WTC11 (cell line): ENCODE results near the gene KCNK17. TPM values are rescaled to one million over a fixed set of nuclear protein-coding genes. Genes with fewer than 3 reads are reported as not detected.

Source experiments
- ATAC-seq: fragments of 200-7000 bp; cut with Tn5 transposase; 2 replicates; pipeline ENCODE4 v1.10.0; 2021; ENCODE audit warnings: mild to moderate bottlenecking, moderate library complexity
- CTCF ChIA-PET: fragments of 300-600 bp; sonication (Branson Sonifier 250); formaldehyde crosslinking; loops from one replicate; lab custom pipeline; 2021; ENCODE audit warnings: antibody characterized with exemption; lab: Charles Lee
- POLR2A ChIA-PET: fragments of 350-600 bp; sonication (Branson Sonifier 250); formaldehyde crosslinking; loops from one replicate; lab custom pipeline; 2021; ENCODE audit warnings: antibody characterized with exemption; lab: Charles Lee
- DNase-seq: peaks from one replicate; pipeline ENCODE4 v3.0.0; 2021; ENCODE audit warnings: low spot score
- H3K27ac Mint-ChIP-seq: 2 replicates; pipeline ENCODE4 v1.8.0; 2021; ENCODE audit warnings: mixed read lengths
- H3K27me3 Mint-ChIP-seq: 2 replicates; pipeline ENCODE4 v1.8.0; 2021; ENCODE audit warnings: low read depth, mild to moderate bottlenecking, moderate library complexity, mixed read lengths
- H3K36me3 Mint-ChIP-seq: 2 replicates; pipeline ENCODE4 v1.8.0; 2021; ENCODE audit warnings: mixed read lengths
- H3K4me1 Mint-ChIP-seq: 2 replicates; pipeline ENCODE4 v1.8.0; 2022; ENCODE audit warnings: mixed read lengths
- H3K4me3 Mint-ChIP-seq: 2 replicates; pipeline ENCODE4 v1.8.0; 2021; ENCODE audit warnings: mild to moderate bottlenecking, moderate library complexity, mixed read lengths
- H3K9me3 Mint-ChIP-seq: 2 replicates; pipeline ENCODE4 v1.8.0; 2021; ENCODE audit warnings: mixed read lengths
- E2F5 ChIP-seq: sonication (generic); formaldehyde crosslinking; IDR thresholded peaks from 2 replicates; pipeline ENCODE4 v1.8.1; 2022; ENCODE audit warnings: mild to moderate bottlenecking, moderate library complexity, missing genetic modification reagents
- EMX1 ChIP-seq: fragments of 250-450 bp; sonication (Bioruptor Pico); IDR thresholded peaks from 2 replicates; pipeline ENCODE4 v1.8.0; 2021; ENCODE audit warnings: mild to moderate bottlenecking
- HMGA2 ChIP-seq: fragments of 250-450 bp; sonication (Bioruptor Pico); IDR thresholded peaks from 2 replicates; pipeline ENCODE4 v1.4.0; 2021; ENCODE audit warnings: mild to moderate bottlenecking, moderate library complexity
- MLX ChIP-seq: sonication (generic); formaldehyde crosslinking; IDR thresholded peaks from 2 replicates; pipeline ENCODE4 v1.8.1; 2023; ENCODE audit warnings: mild to moderate bottlenecking, missing genetic modification reagents, moderate library complexity
- MXD4 ChIP-seq: fragments of 250-450 bp; sonication (Bioruptor Pico); IDR thresholded peaks from 2 replicates; pipeline ENCODE4 v1.8.0; 2021; ENCODE audit warnings: mild to moderate bottlenecking, moderate library complexity, borderline replicate concordance
- MYBL2 ChIP-seq: sonication (generic); formaldehyde crosslinking; IDR thresholded peaks from 2 replicates; pipeline ENCODE4 v1.8.1; 2023; ENCODE audit warnings: mild to moderate bottlenecking, moderate library complexity, missing genetic modification reagents
- NR3C1 ChIP-seq: sonication (generic); formaldehyde crosslinking; conservative IDR thresholded peaks from 2 replicates; pipeline ENCODE4 v1.8.1; 2023; ENCODE audit warnings: low read depth, mild to moderate bottlenecking, missing genetic modification reagents
- PREB ChIP-seq: sonication (generic); formaldehyde crosslinking; IDR thresholded peaks from 2 replicates; pipeline ENCODE4 v1.8.1; 2022; ENCODE audit warnings: mild to moderate bottlenecking, missing genetic modification reagents, moderate library complexity, borderline replicate concordance
- STAT6 ChIP-seq: sonication (generic); formaldehyde crosslinking; conservative IDR thresholded peaks from 2 replicates; pipeline ENCODE4 v1.8.1; 2023; ENCODE audit warnings: mild to moderate bottlenecking, low read depth, missing genetic modification reagents, moderate library complexity
- TEAD1 ChIP-seq: sonication (generic); formaldehyde crosslinking; IDR thresholded peaks from 2 replicates; pipeline ENCODE4 v1.8.0; 2022; ENCODE audit warnings: mild to moderate bottlenecking, missing genetic modification reagents
- ZBTB21 ChIP-seq: sonication (generic); formaldehyde crosslinking; IDR thresholded peaks from 2 replicates; pipeline ENCODE4 v1.8.1; 2023; ENCODE audit warnings: mild to moderate bottlenecking, missing genetic modification reagents, borderline replicate concordance
- ZNF219 ChIP-seq: sonication (generic); formaldehyde crosslinking; IDR thresholded peaks from 2 replicates; pipeline ENCODE4 v1.8.0; 2023; ENCODE audit warnings: missing genetic modification reagents, mild to moderate bottlenecking, borderline replicate concordance
- ZNF281 ChIP-seq: sonication (generic); formaldehyde crosslinking; IDR thresholded peaks from 2 replicates; pipeline ENCODE4 v1.8.0; 2023; ENCODE audit warnings: mild to moderate bottlenecking, missing genetic modification reagents
- ZNF317 ChIP-seq: sonication (generic); formaldehyde crosslinking; IDR thresholded peaks from 2 replicates; pipeline ENCODE4 v1.8.1; 2023; ENCODE audit warnings: low read depth, mild to moderate bottlenecking, moderate library complexity, missing genetic modification reagents, borderline replicate concordance
- ZNF423 ChIP-seq: fragments of 250-450 bp; sonication (Bioruptor Pico); IDR thresholded peaks from 2 replicates; pipeline ENCODE4 v2.1.2; 2022; ENCODE audit warnings: mild to moderate bottlenecking, moderate library complexity
- ZNF671 ChIP-seq: fragments of 250-450 bp; sonication (Bioruptor Pico); IDR thresholded peaks from 2 replicates; pipeline ENCODE4 v1.8.0; 2021; ENCODE audit warnings: mild to moderate bottlenecking
- total RNA-seq: library from RNA; stranded (reverse); gene quantifications from 3 replicates; pipeline ENCODE4 v1.2.3, GENCODE V29; 2021
- TF ChIP-seq, protein P1 (sequence below): sonication (generic); formaldehyde crosslinking; IDR thresholded peaks from 2 replicates; pipeline ENCODE4 v1.8.1; 2023; ENCODE audit warnings: mild to moderate bottlenecking, missing genetic modification reagents, borderline replicate concordance
- TF ChIP-seq, protein P2 (sequence below): sonication (generic); formaldehyde crosslinking; IDR thresholded peaks from 2 replicates; pipeline ENCODE4 v1.8.0; 2022; ENCODE audit warnings: mild to moderate bottlenecking, missing genetic modification reagents
- TF ChIP-seq, protein P3 (sequence below): fragments of 250-450 bp; sonication (Bioruptor Pico); IDR thresholded peaks from 2 replicates; pipeline ENCODE4 v2.1.2; 2022; ENCODE audit warnings: mild to moderate bottlenecking, moderate library complexity

KCNK17 gene
- total RNA-seq, 1 experiment from 2014 or later = 2.1 TPM

GRCh38 chr6:39274903-39275302 is 39.3 kb downstream of the KCNK17 start:
- ATAC-seq = no peak
- Mint-ChIP-seq H3K27me3 (no peaks in the 10 kb centered on the region; the same call in 1 of the 2 replicates), H3K9me3 (0 out of 2 replicates have a peak, but pooled peaks cover 8% of the 10 kb centered on the region), H3K4me1 (peaks cover 35% of the 10 kb centered on the region), H3K36me3 (no peaks in the 10 kb centered on the region), H3K27ac (no peak overlapping the region), H3K4me3 (no peak overlapping the region)
- ChIA-PET CTCF (interaction anchor here (0.8 kb wide), 1 partner anchor 28 kb away, joined by 4 read pairs; no protein-coding TSS in a partner anchor), POLR2A (no interaction called here)
- no peak for DNase-seq
- TF ChIP-seq NR3C1 (CRISPR knock-in tag) (no peak), MYBL2 (CRISPR knock-in tag) (no peak), MLX (CRISPR knock-in tag) (no peak), ZNF423 (CRISPR knock-in tag) (no peak), EMX1 (CRISPR knock-in tag) (no peak), TEAD1 (CRISPR knock-in tag) (no peak), ZNF671 (CRISPR knock-in tag) (no peak)
- TF ChIP-seq, protein P1, sequence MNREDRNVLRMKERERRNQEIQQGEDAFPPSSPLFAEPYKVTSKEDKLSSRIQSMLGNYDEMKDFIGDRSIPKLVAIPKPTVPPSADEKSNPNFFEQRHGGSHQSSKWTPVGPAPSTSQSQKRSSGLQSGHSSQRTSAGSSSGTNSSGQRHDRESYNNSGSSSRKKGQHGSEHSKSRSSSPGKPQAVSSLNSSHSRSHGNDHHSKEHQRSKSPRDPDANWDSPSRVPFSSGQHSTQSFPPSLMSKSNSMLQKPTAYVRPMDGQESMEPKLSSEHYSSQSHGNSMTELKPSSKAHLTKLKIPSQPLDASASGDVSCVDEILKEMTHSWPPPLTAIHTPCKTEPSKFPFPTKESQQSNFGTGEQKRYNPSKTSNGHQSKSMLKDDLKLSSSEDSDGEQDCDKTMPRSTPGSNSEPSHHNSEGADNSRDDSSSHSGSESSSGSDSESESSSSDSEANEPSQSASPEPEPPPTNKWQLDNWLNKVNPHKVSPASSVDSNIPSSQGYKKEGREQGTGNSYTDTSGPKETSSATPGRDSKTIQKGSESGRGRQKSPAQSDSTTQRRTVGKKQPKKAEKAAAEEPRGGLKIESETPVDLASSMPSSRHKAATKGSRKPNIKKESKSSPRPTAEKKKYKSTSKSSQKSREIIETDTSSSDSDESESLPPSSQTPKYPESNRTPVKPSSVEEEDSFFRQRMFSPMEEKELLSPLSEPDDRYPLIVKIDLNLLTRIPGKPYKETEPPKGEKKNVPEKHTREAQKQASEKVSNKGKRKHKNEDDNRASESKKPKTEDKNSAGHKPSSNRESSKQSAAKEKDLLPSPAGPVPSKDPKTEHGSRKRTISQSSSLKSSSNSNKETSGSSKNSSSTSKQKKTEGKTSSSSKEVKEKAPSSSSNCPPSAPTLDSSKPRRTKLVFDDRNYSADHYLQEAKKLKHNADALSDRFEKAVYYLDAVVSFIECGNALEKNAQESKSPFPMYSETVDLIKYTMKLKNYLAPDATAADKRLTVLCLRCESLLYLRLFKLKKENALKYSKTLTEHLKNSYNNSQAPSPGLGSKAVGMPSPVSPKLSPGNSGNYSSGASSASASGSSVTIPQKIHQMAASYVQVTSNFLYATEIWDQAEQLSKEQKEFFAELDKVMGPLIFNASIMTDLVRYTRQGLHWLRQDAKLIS = no peak
- TF ChIP-seq, protein P2, sequence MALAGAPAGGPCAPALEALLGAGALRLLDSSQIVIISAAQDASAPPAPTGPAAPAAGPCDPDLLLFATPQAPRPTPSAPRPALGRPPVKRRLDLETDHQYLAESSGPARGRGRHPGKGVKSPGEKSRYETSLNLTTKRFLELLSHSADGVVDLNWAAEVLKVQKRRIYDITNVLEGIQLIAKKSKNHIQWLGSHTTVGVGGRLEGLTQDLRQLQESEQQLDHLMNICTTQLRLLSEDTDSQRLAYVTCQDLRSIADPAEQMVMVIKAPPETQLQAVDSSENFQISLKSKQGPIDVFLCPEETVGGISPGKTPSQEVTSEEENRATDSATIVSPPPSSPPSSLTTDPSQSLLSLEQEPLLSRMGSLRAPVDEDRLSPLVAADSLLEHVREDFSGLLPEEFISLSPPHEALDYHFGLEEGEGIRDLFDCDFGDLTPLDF (CRISPR knock-in tag) = no peak

- CTCF ChIA-PET = interaction anchor here (0.8 to 1.7 kb wide), 3 partner anchors 18 to 29 kb away, joined by 3 to 17 read pairs (median 4); no protein-coding TSS in a partner anchor
- H3K9me3 Mint-ChIP-seq = 0 out of 2 replicates have a peak, but pooled peaks cover 8% of the 10 kb centered on the region
- TF ChIP-seq ZNF281 (CRISPR knock-in tag) = no peak
- no peak for TF ChIP-seq PREB (CRISPR knock-in tag)
- no peak for TF ChIP-seq ZNF219 (CRISPR knock-in tag)
- TF ChIP-seq ZBTB21 (CRISPR knock-in tag) = no peak
- TF ChIP-seq ZNF317 (CRISPR knock-in tag) = no peak
- no peak for TF ChIP-seq MXD4 (CRISPR knock-in tag)
- TF ChIP-seq E2F5 (CRISPR knock-in tag) = no peak
- TF ChIP-seq, protein P3, sequence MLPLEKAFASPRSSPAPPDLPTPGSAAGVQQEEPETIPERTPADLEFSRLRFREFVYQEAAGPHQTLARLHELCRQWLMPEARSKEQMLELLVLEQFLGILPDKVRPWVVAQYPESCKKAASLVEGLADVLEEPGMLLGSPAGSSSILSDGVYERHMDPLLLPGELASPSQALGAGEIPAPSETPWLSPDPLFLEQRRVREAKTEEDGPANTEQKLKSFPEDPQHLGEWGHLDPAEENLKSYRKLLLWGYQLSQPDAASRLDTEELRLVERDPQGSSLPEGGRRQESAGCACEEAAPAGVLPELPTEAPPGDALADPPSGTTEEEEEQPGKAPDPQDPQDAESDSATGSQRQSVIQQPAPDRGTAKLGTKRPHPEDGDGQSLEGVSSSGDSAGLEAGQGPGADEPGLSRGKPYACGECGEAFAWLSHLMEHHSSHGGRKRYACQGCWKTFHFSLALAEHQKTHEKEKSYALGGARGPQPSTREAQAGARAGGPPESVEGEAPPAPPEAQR = no peak
- TF ChIP-seq STAT6 = no peak
- TF ChIP-seq HMGA2 (CRISPR knock-in tag) = no peak
Observed at GRCh38 chr6:39274471-39274870, 39.7 kb downstream of the KCNK17 start.

More at GRCh38 chr6:39274471-39274870, 39.7 kb downstream of the KCNK17 start:
- POLR2A ChIA-PET = no interaction called here
- Mint-ChIP-seq H3K4me3 (no peak overlapping the region), H3K4me1 (peaks cover 38% of the 10 kb centered on the region), H3K27ac (no peak overlapping the region), H3K27me3 (no peaks in the 10 kb centered on the region; the same call in 1 of the 2 replicates), H3K36me3 (no peaks in the 10 kb centered on the region)
- ATAC-seq (no peak), DNase-seq (no peak)
